WTC11 (cell line): Measurements from ENCODE around the gene KLHL18. TPM values are rescaled to one million over a fixed set of nuclear protein-coding genes. Genes with fewer than 3 reads are reported as not detected.

Source experiments
- ATAC-seq: fragments of 200-7000 bp; cut with Tn5 transposase; 2 replicates; pipeline ENCODE4 v1.10.0; 2021; ENCODE audit warnings: mild to moderate bottlenecking, moderate library complexity
- CTCF ChIA-PET: fragments of 300-600 bp; sonication (Branson Sonifier 250); formaldehyde crosslinking; loops from one replicate; lab custom pipeline; 2021; ENCODE audit warnings: antibody characterized with exemption; lab: Charles Lee
- POLR2A ChIA-PET: fragments of 350-600 bp; sonication (Branson Sonifier 250); formaldehyde crosslinking; loops from one replicate; lab custom pipeline; 2021; ENCODE audit warnings: antibody characterized with exemption; lab: Charles Lee
- DNase-seq: peaks from one replicate; pipeline ENCODE4 v3.0.0; 2021; ENCODE audit warnings: low spot score
- H3K27ac Mint-ChIP-seq: 2 replicates; pipeline ENCODE4 v1.8.0; 2021; ENCODE audit warnings: mixed read lengths
- H3K27me3 Mint-ChIP-seq: 2 replicates; pipeline ENCODE4 v1.8.0; 2021; ENCODE audit warnings: low read depth, mild to moderate bottlenecking, moderate library complexity, mixed read lengths
- H3K36me3 Mint-ChIP-seq: 2 replicates; pipeline ENCODE4 v1.8.0; 2021; ENCODE audit warnings: mixed read lengths
- H3K4me1 Mint-ChIP-seq: 2 replicates; pipeline ENCODE4 v1.8.0; 2022; ENCODE audit warnings: mixed read lengths
- H3K4me3 Mint-ChIP-seq: 2 replicates; pipeline ENCODE4 v1.8.0; 2021; ENCODE audit warnings: mild to moderate bottlenecking, moderate library complexity, mixed read lengths
- H3K9me3 Mint-ChIP-seq: 2 replicates; pipeline ENCODE4 v1.8.0; 2021; ENCODE audit warnings: mixed read lengths
- AR ChIP-seq: fragments of 250-450 bp; sonication (Bioruptor Pico); IDR thresholded peaks from 2 replicates; pipeline ENCODE4 v1.9.0; 2021; ENCODE audit warnings: mild to moderate bottlenecking
- CBFB ChIP-seq: sonication (generic); formaldehyde crosslinking; IDR thresholded peaks from 2 replicates; pipeline ENCODE4 v1.8.1; 2022; ENCODE audit warnings: mild to moderate bottlenecking, low read depth, missing genetic modification reagents
- E2F1 ChIP-seq: sonication (generic); formaldehyde crosslinking; IDR thresholded peaks from 2 replicates; pipeline ENCODE4 v1.8.0; 2022; ENCODE audit warnings: mild to moderate bottlenecking, missing genetic modification reagents
- ELF4 ChIP-seq: sonication (generic); formaldehyde crosslinking; IDR thresholded peaks from 2 replicates; pipeline ENCODE4 v1.8.1; 2022; ENCODE audit warnings: low read depth, mild to moderate bottlenecking, moderate library complexity, missing genetic modification reagents
- EMX1 ChIP-seq: fragments of 250-450 bp; sonication (Bioruptor Pico); IDR thresholded peaks from 2 replicates; pipeline ENCODE4 v1.8.0; 2021; ENCODE audit warnings: mild to moderate bottlenecking
- ERG ChIP-seq: fragments of 250-450 bp; sonication (Bioruptor Pico); IDR thresholded peaks from 2 replicates; pipeline ENCODE4 v1.8.0; 2021; ENCODE audit warnings: mild to moderate bottlenecking
- FOXK1 ChIP-seq: sonication (generic); formaldehyde crosslinking; IDR thresholded peaks from 2 replicates; pipeline ENCODE4 v1.8.0; 2022; ENCODE audit warnings: mild to moderate bottlenecking, moderate library complexity, missing genetic modification reagents
- FOXP4 ChIP-seq: sonication (generic); formaldehyde crosslinking; IDR thresholded peaks from 2 replicates; pipeline ENCODE4 v1.8.0; 2022; ENCODE audit warnings: mild to moderate bottlenecking, missing genetic modification reagents
- GRHL2 ChIP-seq: fragments of 250-450 bp; sonication (Bioruptor Pico); IDR thresholded peaks from 2 replicates; pipeline ENCODE4 v1.8.0; 2022; ENCODE audit warnings: mild to moderate bottlenecking, moderate library complexity; ENCODE audit not compliant: insufficient replicate concordance, severe bottlenecking
- IRF1 ChIP-seq: sonication (generic); formaldehyde crosslinking; IDR thresholded peaks from 2 replicates; pipeline ENCODE4 v1.8.0; 2023; ENCODE audit warnings: missing genetic modification reagents
- JUN ChIP-seq: sonication (generic); formaldehyde crosslinking; IDR thresholded peaks from 2 replicates; pipeline ENCODE4 v1.8.0; 2023; ENCODE audit warnings: mild to moderate bottlenecking, missing genetic modification reagents
- MAX ChIP-seq: sonication (generic); formaldehyde crosslinking; IDR thresholded peaks from 2 replicates; pipeline ENCODE4 v1.8.0; 2022; ENCODE audit warnings: mild to moderate bottlenecking, missing genetic modification reagents
- NR1H2 ChIP-seq: sonication (generic); formaldehyde crosslinking; IDR thresholded peaks from 2 replicates; pipeline ENCODE4 v1.9.0; 2021; ENCODE audit warnings: mild to moderate bottlenecking, moderate library complexity, missing genetic modification reagents
- NR2C2 ChIP-seq: sonication (generic); formaldehyde crosslinking; IDR thresholded peaks from 2 replicates; pipeline ENCODE4 v1.8.0; 2022; ENCODE audit warnings: mild to moderate bottlenecking, missing genetic modification reagents
- PREB ChIP-seq: sonication (generic); formaldehyde crosslinking; IDR thresholded peaks from 2 replicates; pipeline ENCODE4 v1.8.1; 2022; ENCODE audit warnings: mild to moderate bottlenecking, missing genetic modification reagents, moderate library complexity, borderline replicate concordance
- RORB ChIP-seq: fragments of 250-450 bp; sonication (Bioruptor Pico); IDR thresholded peaks from 2 replicates; pipeline ENCODE4 v1.9.0; 2021; ENCODE audit warnings: mild to moderate bottlenecking
- SMAD3 ChIP-seq: sonication (generic); formaldehyde crosslinking; IDR thresholded peaks from 2 replicates; pipeline ENCODE4 v1.8.0; 2022; ENCODE audit warnings: missing genetic modification reagents, mild to moderate bottlenecking, borderline replicate concordance
- TCF7 ChIP-seq: sonication (generic); formaldehyde crosslinking; IDR thresholded peaks from 2 replicates; pipeline ENCODE4 v1.8.0; 2022; ENCODE audit warnings: mild to moderate bottlenecking, low read depth, missing genetic modification reagents, moderate library complexity
- USF2 ChIP-seq: sonication (generic); formaldehyde crosslinking; IDR thresholded peaks from 2 replicates; pipeline ENCODE4 v1.8.1; 2023; ENCODE audit warnings: mild to moderate bottlenecking, missing genetic modification reagents, moderate library complexity
- ZNF396 ChIP-seq: fragments of 250-450 bp; sonication (Bioruptor Pico); IDR thresholded peaks from 2 replicates; pipeline ENCODE4 v1.8.0; 2021; ENCODE audit warnings: mild to moderate bottlenecking, moderate library complexity, borderline replicate concordance
- total RNA-seq: library from RNA; stranded (reverse); gene quantifications from 3 replicates; pipeline ENCODE4 v1.2.3, GENCODE V29; 2021

The KLHL18 gene
- total RNA-seq, 1 experiment from 2014 or later: 28.4 TPM

GRCh38 chr3:47344971-47345370, 62.2 kb downstream of the KLHL18 start:
- ATAC-seq (no peak), DNase-seq (no peak)
- Mint-ChIP-seq H3K9me3 (no peaks in the 10 kb centered on the region), H3K27ac (no peak overlapping the region), H3K4me1 (no peaks in the 10 kb centered on the region), H3K36me3 (peaks cover 18% of the 10 kb centered on the region), H3K4me3 (no peak overlapping the region), H3K27me3 (no peaks in the 10 kb centered on the region)
- ChIA-PET CTCF (no interaction called here), POLR2A (interaction anchor here (0.5 kb wide), 1 partner anchor 17 kb away, joined by 3 read pairs; no protein-coding TSS in a partner anchor)
- TF ChIP-seq NR2C2 (no peak), E2F1 (CRISPR knock-in tag) (no peak), TCF7 (CRISPR knock-in tag) (no peak), NR1H2 (CRISPR knock-in tag) (no peak), PREB (CRISPR knock-in tag) (no peak), AR (CRISPR knock-in tag) (no peak), SMAD3 (CRISPR knock-in tag) (no peak), FOXK1 (CRISPR knock-in tag) (no peak)

GRCh38 chr3:47347217-47347801, 64.6 kb downstream of the KLHL18 start:
- Mint-ChIP-seq H3K27ac (peak overlapping the region; percentile 86), H3K9me3 (no peaks in the 10 kb centered on the region), H3K4me3 (no peak overlapping the region), H3K27me3 (no peaks in the 10 kb centered on the region), H3K4me1 (no peaks in the 10 kb centered on the region), H3K36me3 (peaks cover 18% of the 10 kb centered on the region)
- no peak for TF ChIP-seq IRF1 (CRISPR knock-in tag)
- POLR2A ChIA-PET: no interaction called here
- ATAC-seq (no peak), DNase-seq (no peak)
- CTCF ChIA-PET: interaction anchor here (1.1 kb wide), 1 partner anchor 424 kb away, joined by 3 read pairs; no protein-coding TSS in a partner anchor

- no peak for TF ChIP-seq CBFB (CRISPR knock-in tag)
- no peak for TF ChIP-seq RORB
- TF ChIP-seq JUN: no peak
- TF ChIP-seq ELF4: no peak
- TF ChIP-seq USF2 (CRISPR knock-in tag): no peak
- TF ChIP-seq ZNF396: no peak
- TF ChIP-seq FOXP4 (CRISPR knock-in tag): no peak
- TF ChIP-seq MAX: no peak
- TF ChIP-seq GRHL2 (CRISPR knock-in tag): no peak
- TF ChIP-seq ERG (CRISPR knock-in tag): no peak
- no peak for TF ChIP-seq EMX1 (CRISPR knock-in tag)
- ChIA-PET POLR2A (no interaction called here), CTCF (interaction anchor here (0.6 kb wide), 1 partner anchor 346 kb away, joined by 3 read pairs; no protein-coding TSS in a partner anchor)
- no peaks in the 10 kb centered on the region for H3K9me3 Mint-ChIP-seq
- no peak for DNase-seq
- peaks cover 14% of the 10 kb centered on the region for H3K36me3 Mint-ChIP-seq
- H3K4me1 Mint-ChIP-seq: no peaks in the 10 kb centered on the region
- ATAC-seq: no peak
- no peaks in the 10 kb centered on the region for H3K27me3 Mint-ChIP-seq
- H3K4me3 Mint-ChIP-seq: no peak overlapping the region
- H3K27ac Mint-ChIP-seq: no peak overlapping the region
Observed at GRCh38 chr3:47348411-47349154, 65.8 kb downstream of the KLHL18 start.
